ENCODE data around the gene VWA8.

DNA sequence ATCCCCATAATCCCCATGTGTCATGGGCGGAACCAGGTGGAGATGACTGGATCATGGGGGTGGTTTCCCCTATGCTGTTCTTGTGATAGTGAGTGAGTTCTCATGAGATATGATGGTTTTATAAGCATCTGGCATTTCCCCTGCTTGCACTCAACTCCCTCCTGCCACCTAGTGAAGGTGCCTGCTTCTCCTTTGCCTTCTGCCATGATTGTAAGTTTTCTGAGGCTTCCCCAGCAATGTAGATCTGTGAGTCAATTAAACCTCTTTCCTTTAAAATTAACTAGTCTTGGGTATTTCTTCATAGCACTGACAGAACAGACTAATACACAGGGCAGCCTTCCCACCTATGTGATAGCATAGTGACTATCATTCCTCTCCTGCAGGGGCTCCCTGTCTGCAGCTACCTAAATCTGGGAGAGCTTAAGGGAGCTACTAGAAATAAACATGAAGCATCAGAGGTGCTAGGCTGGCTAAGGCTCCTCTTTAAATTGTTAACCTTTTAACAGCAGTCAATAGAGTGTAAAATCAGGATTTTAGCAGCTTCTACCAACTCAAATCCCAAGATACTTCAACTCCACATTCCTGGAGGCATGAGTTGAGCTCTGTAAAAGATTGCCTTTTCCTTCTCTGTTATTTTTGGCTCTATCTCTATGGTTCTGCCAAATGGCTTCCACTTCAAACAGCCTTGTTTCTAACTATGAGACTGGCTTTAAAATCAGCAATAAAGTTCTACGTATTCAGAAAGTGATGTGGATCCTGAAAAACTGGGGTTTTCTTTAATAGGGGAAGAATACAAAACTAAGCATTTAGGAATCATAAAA lies 112.3 kb downstream of the VWA8 start:
- TF ChIP-seq, protein P1, sequence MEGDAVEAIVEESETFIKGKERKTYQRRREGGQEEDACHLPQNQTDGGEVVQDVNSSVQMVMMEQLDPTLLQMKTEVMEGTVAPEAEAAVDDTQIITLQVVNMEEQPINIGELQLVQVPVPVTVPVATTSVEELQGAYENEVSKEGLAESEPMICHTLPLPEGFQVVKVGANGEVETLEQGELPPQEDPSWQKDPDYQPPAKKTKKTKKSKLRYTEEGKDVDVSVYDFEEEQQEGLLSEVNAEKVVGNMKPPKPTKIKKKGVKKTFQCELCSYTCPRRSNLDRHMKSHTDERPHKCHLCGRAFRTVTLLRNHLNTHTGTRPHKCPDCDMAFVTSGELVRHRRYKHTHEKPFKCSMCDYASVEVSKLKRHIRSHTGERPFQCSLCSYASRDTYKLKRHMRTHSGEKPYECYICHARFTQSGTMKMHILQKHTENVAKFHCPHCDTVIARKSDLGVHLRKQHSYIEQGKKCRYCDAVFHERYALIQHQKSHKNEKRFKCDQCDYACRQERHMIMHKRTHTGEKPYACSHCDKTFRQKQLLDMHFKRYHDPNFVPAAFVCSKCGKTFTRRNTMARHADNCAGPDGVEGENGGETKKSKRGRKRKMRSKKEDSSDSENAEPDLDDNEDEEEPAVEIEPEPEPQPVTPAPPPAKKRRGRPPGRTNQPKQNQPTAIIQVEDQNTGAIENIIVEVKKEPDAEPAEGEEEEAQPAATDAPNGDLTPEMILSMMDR (IDR thresholded peaks at IDR 0.05): no peak
- TF ChIP-seq EP300 (IDR thresholded peaks at IDR 0.05) (no peak), POLR2A (IDR thresholded peaks at IDR 0.05; ENCODE audit: low read depth) (no peak), POLR2AphosphoS5 (IDR thresholded peaks at IDR 0.05) (no peak)
